Endothelial cell of umbilical vein (primary cell): ENCODE measurements around the gene LRRC8B.

ENCODE experiments used
- CTCF ChIP-seq, 2 donors: IDR thresholded peaks; 1 replicate in 1 of 2; 2 replicates in 1 of 2; pipeline ENCODE4 v1.5.1; 2011; ENCODE audit warnings: low read length in 2 of 2, mild to moderate bottlenecking in 2 of 2, moderate library complexity in 2 of 2, control low read depth in 1 of 2, inconsistent platforms in 1 of 2, low read depth in 1 of 2; ENCODE audit not compliant: insufficient read depth in 1 of 2; ENCODE audit errors: extremely low read depth in 1 of 2
- MAX ChIP-seq: IDR thresholded peaks from 2 replicates; pipeline ENCODE4 v1.6.1; 2011; ENCODE audit not compliant: insufficient read depth, insufficient read length
- MYC ChIP-seq: IDR thresholded peaks from one replicate; pipeline ENCODE4 v1.6.1; 2011; ENCODE audit warnings: mild to moderate bottlenecking, low read depth, low read length
- POLR2A ChIP-seq: IDR thresholded peaks from 2 replicates; pipeline ENCODE4 v1.6.1; 2012; ENCODE audit warnings: low read depth, mild to moderate bottlenecking, control low read depth, low read length
- POLR2AphosphoS5 ChIP-seq: IDR thresholded peaks from 2 replicates; pipeline ENCODE4 v1.6.1; 2012; ENCODE audit warnings: low read depth, mild to moderate bottlenecking, control low read depth, low read length, moderate library complexity; ENCODE audit not compliant: insufficient read depth

- no peak for TF ChIP-seq CTCF (IDR thresholded peaks at IDR 0.05; ENCODE audit: extremely low read depth in 1 of 2, insufficient read depth in 1 of 2, low read depth in 1 of 2, low read length in 2 of 2)
- TF ChIP-seq POLR2AphosphoS5 = peak; percentile 80
- no peak for TF ChIP-seq MAX
- peak; percentile 53 for TF ChIP-seq POLR2A
- TF ChIP-seq MYC = no peak
Measured at GRCh38 chr1:89545264-89546038, 20.8 kb downstream of the LRRC8B start.
